ENCODE data around the gene SLC16A7.

Gene SLC16A7

DNA sequence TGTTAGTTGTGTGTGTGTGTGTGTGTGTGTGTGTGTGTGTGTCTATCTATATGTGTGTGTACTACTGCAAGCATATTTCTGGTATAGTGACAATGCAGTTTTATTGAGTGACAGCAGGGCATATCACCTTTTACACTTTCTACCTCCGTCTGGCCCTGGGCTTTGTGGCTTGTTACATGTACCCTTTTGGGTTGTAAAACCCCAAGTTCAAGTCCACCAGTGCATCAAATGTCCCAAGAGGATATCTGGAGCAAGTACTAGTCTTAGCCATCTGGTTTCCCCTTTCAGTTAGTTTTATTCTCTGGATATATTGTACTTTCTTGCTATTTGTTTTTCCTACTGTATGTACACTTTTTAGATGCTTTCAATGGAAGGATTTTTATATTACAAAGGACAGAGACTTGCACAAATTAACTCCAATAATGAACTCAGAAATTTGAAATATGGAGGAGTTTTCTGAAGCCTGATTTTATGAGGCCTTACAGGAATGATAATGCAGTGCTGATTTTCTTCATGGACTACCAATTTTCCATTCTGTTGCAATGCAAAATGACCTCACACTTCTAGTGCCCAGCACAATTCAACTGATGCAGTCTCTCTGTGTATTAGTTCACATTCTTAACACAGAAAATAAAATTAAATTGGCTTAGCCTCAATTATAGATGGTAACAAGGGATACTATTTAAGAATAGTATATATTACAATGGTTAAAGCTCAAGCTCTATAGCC is 29.1 kb downstream of the SLC16A7 start:
- no peak for DNase-seq (ENCODE audit: low spot score)

DNA sequence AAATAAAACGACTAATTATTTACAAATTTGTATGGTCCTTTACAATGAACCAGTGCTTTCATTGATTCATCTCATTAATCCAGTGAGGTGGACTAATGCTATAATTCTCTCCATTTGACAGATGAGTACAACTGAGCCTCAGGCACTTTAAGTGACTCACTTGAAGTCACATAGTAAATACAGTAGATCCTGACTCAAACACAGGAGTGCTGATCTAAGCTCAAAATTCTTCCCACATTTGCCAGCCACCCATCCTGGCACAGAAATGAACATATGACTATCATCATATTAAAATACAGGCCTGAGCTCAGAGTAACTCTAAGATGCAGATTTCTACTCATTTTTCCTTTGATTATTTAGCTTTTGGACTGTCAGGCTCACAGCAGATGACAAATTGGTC is 30.6 kb downstream of the SLC16A7 start:
- DNase-seq (ENCODE audit: low spot score), result no peak

DNA sequence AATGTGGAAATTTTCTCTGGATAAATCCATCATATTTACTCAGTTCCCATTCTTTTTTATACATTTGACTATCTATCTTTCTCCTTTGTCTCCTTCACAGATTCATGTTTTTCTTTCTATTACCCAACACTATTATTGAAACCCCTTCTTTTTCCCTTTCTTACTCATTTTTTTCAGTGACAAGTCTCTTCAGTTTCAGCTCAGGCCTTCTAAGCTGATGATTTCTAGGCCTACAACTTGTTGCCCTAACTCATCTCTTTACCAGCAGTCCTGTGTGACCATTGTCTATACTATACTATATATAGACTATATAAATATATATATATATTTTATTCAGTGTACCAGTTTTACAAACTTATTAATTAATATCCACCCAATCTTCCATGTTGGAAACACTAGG is 31.8 kb downstream of the SLC16A7 start:
- DNase-seq (ENCODE audit: low spot score), result no peak

DNA sequence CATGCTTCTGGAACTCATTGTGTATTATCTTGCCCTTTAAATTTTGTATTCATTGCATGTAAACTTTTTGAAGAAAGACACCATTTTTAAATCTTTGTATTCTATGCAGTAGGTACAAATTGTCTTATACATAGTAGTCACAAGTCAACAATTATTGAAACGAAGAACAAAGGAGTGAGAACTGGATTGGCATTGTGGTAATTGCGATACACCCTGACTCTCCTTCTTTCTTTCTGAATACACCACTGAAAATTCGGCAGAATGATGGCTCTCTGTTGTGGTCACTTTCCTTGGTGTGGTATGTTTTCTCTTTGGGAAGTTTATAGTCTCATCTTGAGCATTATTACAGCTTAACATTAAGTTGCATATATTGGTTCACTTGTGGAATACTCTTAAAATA is 34.1 kb downstream of the SLC16A7 start:
- DNase-seq (ENCODE audit: low spot score), result no peak

DNA sequence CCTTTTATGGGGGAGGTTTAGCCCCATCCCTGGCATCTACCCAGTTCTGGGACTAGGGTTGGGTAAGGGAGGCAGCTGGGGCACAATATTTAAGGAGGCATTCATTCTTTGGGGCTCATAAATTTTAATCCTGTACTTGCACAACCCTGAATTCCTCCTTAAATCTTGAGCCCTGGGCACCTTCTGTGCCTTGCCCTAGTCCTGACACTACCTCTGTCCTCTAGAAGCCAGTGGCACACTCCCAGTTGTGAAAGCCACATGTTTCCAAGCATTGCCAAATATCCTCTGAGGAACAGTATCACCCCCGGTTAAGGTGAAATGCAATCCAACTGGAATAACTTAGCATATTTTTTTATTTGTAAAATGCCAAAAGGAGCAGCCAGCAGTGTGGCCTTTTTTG is 36.6 kb downstream of the SLC16A7 start:
- DNase-seq (ENCODE audit: low spot score), result no peak

DNA sequence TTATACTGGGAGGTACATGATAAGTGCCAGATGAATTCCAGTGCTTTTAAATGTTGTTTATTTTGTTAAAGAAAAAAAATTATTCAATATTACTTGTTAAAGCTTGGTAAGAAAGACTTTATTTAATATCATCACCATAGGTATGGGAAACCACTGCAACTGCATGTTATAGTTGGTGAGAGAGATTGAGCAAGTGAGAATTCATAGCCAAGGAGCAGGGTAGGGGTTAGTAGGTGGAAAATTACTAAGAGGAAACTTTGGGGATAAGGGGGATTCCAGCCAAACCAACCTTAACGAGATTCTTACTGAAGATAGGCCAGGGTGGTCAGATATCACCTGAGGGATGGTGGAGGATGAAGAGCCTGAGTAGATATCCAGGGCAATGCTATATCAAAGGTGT is 38.4 kb downstream of the SLC16A7 start:
- DNase-seq (ENCODE audit: low spot score), result no peak

DNA sequence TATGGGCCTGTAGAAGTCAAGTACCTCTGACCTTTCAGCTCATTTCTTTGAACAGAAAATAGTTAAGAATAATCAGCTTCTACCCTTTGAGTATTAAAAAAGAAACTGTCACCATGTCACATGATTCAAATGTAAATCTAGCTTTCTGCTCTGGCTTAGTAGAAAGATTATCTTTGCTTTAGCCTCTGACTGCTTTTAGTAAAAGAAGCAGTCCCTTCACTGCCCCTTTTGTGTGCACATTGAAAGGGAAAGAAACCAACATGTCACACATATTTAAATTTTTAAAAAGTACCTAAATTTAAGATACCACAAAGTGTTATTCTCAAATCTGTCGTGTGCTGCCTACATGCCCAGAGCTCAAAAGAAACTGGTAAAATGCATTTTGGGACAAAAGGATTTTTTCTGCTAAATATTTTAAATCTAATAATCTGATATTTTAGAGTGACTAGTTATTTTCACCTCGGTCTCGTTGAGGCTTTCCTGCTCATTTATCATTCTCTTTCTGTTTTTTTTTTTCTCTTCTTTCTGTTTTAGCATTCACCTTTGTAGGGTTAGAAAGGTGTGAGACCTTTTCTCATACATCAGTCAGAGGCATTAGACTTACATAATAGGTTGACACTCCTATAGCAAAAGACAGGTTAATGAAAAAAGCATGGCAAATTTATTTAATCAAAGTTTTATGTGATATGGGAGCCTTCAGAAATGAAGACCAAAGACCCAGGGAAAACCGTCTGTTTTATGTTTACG is 41.3 kb downstream of the SLC16A7 start:
- no peak for DNase-seq (ENCODE audit: low spot score)

DNA sequence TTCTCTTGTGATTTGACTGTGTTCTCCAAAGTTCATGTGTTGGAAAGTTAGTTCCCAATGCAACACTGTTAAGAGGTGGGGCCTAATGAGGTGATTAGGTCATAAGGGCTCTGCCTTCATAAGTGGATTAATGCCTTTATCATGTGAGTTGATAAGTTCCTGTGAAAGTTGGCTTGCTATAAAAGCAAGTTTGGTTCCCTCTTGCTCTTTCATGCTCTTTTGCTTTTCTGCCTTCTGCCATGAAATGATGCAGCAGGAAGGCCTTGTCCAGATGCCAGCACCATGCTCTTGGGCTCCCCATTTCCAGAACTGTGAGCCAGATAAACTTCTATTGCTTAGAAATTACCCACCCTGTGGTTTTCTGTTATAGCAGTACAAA is 41.9 kb downstream of the SLC16A7 start:
- no peak for DNase-seq (ENCODE audit: low spot score)

DNA sequence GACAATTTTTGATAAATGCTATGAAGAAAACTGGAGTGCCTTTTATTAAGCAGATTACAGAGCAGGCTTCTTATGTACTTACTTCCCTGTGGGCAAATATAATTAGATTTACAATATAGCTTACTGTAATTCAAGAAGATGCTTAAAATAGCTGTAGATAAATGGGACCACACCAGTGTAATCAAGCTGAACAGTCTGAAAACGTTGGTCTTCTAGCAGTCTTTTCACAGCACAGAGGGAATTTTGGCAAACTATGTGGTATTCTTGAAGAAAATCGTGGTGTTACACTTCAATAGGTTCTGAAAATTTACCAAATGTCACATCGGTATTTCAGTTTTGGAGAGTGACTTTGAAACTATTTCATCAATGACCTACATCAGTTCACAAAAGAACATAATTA is 47.7 kb downstream of the SLC16A7 start:
- DNase-seq (ENCODE audit: low spot score), result no peak

DNA sequence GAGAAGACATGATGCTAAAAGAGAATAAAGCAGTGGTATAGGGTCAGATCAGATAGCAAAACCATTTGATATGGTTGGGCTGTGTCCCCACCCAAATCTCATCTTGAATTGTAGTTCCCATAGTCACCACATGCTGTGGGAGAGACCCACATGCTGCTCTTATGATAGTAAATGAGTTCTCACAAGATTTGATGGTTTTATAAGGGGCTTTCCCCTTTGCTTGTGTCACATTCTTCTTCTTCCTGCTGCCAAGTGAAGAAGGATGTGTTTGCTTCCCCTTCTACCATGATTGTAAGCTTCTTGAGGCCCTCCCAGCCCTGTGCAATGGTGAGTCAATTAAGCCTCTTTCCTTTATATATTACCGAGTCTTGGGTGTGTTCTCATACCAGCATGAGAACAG is 49.4 kb downstream of the SLC16A7 start:
- no peak for DNase-seq (ENCODE audit: low spot score)

DNA sequence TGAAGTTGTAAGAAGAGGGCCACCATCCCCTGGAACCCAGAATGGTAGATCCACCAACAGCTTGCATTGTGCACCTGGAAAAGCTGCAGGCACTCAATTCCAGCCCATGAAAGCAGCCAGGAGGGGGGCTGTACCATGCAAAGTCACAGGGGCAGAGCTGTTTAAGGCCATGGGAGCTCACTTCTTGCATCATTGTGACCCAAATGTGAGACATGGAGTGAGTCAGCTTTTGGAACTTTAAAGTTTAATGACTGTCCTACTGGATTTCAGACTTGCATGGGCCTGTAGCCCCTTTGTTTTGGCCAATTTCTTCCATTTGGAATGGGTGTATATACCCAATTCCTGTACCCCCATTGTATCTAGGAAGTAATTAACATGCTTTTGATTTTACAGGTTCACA is 50.8 kb downstream of the SLC16A7 start:
- no peak for DNase-seq (ENCODE audit: low spot score)

DNA sequence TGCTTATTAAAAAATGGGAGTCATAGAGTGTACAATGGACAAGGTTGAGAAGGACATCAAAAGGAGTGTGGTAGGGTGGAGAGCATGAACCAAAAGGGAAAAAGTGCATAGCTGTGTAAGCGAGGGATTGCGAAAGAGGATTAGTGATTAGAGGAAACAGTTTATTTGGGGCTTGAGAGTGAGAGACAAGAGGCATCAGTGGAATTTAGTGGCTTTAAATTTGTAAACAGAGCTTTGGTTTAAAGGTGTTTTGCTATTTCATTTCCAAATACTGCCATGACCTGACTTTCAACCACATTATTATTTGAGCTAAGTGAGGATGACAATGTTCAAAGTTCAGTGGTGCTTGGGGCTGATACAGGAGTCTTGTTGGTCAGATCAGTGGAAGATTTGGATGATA is 53.4 kb downstream of the SLC16A7 start:
- no peak for DNase-seq (ENCODE audit: low spot score)

DNA sequence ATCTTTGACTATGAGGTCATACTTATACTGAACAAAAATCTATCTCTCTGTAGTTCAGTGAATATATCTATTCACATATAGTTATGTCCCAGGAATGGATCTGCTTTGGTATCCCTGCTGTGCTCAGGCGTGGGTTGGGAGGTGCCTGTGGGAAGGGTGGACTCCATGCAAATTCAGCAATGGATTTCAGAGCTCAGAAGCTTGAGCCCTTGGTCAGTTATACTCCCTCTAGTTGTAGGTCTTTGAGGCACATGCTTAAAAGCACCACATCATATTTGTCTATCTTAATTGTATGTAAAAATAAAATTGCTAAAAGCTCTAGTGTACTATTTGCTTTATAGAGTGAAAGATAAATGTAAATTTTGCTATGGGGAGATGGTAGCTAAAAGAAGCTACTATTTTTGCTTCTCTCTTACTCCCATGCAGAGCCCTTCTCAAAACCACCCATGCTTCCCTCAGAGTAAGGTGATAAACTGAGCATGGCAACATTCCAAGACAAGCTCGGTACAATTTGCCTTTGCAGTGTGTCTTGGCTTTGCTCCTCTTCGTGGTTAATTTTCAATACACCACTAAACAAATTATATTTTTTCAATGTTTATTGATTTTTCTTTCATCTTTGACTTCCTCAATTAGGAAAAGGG is 54.9 kb downstream of the SLC16A7 start:
- DNase-seq (ENCODE audit: low spot score), result peak; percentile 5

DNA sequence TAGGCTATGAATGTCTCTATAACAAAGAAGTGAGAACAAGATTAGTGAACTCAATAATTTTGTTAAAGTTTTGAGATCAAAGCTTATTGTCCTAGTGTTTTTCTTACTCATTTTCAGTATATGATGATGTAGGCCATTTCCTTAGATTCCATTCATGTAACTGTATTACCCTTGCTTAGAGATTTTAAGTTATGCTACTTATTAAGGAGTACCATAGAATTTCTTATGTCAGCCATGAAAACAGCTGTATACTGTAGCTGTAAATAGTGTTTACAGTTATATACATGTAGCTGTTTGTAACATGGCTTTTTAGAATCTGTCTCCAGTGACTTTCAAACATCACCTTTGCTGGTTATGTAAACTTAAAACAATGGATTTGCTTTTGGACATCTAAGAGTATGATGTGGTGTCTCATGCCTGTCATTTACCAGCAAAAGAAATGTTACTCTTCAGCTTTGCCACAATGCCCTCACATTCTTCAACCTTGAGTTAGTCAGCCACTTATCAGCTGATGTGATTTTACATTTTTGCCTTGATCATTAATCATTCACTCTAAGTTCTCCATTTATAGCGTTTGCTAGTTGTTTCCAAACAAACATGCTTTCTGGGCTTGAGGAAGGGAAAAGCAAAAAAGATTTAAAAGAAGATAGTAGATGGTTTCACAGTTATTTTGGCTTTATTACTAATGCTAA is 55.5 kb downstream of the SLC16A7 start:
- DNase-seq (ENCODE audit: low spot score), result no peak

DNA sequence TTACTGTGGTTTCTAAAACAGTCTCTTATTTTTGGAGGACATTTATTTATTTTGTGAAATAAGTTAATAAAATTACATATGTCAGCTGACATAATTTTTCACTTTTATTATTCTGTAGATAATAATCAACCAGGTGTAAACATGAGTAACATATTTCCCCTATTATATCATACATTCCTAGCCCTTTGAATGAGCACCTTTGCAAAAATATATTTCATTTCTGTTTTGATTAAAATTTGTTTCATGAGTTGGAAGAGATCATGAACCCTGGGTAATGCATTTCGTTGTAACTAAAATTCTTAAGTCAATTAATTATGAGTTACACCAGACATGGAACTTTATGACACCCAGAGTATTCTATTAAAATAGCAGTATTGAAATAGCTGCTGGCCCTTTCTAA is 56.3 kb downstream of the SLC16A7 start:
- DNase-seq (ENCODE audit: low spot score), result no peak

DNA sequence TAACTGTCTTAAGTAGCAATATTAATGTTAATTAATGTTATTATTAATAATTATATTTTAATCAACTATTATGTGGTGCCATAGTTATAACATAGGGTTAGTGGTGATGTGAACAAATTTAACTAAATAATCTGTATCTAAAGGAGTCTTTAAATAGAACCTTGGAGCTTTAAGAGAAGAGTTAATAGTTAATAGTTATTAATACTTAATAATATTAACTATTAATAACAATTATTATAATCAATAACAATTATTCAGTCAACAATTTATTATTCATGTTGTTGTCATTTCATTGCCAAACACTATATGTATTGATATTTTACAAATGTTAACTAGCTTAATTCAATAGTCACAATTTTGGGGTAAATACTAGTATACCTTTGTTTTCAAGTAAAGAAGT is 58.2 kb downstream of the SLC16A7 start:
- DNase-seq (ENCODE audit: low spot score), result no peak

DNA sequence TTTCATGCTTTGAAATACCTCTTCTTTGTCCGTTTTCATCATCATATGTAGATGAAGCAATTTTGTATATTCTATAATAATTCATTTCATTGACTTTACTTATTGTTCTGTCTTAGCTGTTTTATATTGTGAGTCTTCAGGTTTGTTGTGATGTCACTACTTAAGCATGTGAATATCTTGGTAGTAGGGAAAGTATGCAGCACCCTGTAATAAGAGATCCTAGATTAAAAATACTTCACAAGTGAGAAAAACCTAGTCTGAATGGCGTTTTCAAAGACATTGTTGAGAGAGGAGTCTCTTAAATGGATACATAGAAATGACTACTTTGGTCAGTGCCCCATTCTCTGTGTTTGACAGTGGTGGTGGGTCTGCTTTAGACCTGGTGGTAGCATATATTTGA is 61.4 kb downstream of the SLC16A7 start:
- DNase-seq (ENCODE audit: low spot score), result no peak

DNA sequence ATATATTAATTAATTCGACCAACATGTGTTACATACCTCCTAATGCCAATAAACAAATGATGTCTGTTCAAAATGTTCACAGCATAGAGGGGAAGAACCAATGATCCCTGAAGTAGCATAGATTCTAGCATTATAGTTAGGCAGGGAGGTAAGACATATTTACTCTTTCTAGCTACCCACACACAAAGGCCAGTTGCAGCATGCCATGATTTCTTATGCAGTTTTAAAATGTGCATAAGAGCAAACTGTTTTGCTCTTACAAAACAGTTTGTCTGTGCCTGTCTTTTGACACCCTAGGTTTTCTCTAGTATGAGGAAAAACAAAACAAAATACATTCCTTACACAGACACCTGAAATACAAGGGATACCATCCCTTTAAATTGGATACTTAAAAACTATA is 61.9 kb downstream of the SLC16A7 start:
- no peak for DNase-seq (ENCODE audit: low spot score)

DNA sequence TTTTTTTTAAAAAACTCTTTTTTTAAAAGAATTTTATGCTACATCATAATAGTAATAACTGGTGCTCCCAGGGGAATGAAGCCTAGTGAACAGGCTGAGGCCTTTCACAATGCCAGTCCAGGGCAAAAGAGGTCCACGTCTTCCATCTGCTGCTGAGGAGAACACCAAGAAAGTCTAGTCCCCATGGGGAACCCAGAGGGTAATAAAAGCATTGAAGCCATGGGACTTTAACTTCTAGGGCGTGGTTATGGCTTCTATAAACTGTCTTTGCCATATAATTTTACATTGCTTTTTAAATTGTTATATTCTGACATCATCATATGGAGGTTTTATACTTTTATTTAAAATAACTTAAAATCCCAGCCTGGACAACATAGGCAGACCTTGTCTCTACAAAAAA is 64.3 kb downstream of the SLC16A7 start:
- DNase-seq (ENCODE audit: low spot score), result no peak

DNA sequence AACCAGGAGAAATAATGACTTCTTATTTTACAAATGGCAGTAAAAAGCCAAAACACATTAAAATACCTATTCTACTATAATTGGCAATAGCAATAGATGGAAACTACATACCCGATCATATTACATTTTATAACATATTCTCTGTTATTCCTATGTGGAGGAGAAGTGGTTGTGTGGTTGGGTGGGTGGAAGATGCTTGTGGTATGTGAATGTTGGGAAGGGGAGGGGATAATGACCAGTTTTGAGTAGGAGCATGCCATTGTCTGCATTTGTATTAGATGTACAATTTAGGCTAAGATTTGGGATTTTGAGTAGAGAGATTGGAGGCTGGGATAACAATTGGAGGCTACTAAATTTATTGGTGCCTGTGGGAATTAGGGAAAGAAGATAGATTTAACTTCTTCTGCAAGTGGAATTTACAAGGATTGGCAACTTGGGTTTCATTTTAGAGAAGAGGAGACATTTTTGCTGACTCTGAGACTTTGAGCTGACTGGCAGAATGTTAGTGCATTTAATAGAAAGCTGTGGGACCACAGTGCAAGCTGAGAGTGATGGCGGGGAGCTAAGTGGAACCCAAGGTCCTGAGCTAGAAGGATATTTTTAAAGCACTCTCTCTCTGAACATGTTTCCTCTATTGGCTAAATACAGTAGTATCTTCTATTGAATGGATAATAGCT is 65.2 kb downstream of the SLC16A7 start:
- DNase-seq (ENCODE audit: low spot score), result no peak

DNA sequence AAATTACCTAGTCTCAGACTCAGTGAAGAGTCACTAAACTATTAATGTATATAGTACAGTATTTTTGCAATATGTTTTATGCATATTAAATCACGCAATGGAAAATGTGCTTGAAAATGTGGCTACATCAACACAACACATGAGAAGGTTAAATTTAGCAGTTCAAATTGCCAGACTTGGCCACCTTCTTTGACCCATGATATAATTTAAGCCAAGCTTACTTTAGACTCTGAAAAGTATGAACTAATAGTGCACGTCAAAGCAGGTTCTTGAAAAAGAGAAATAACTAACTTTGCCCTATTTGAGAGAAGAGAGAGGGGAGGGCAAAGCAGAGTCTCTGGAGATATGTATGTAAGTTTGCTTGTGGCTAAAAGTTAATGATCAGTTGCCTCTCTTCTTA is 68.7 kb downstream of the SLC16A7 start:
- no peak for DNase-seq (ENCODE audit: low spot score)

DNA sequence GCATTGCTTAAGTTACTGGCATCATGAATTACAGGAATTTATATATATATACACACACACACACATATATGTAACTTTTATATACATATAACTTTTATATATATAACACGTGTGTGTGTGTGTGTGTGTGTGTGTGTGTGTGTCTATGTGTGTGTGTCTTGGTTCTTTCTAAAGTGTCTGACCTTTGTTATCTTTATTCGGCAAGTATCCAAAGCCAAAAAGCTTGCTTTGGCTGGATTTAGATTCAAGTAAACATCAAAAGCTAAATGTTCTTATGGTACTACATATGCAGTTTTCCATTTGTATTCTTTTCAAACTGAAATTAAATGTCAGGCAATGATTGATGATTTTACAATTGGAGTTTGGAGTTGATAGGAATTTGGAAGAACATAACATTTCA is 69.9 kb downstream of the SLC16A7 start:
- DNase-seq (ENCODE audit: low spot score), result no peak
